GM18909 (cell line): Measurements from ENCODE around the gene KCNK15.

Source experiments
- ATAC-seq: cut with Tn5 transposase; IDR thresholded peaks from one replicate; pipeline ENCODE4 v1.9.1; 2021; ENCODE audit warnings: mild to moderate bottlenecking; ENCODE audit not compliant: unreplicated experiment, poor library complexity

Gene KCNK15

DNA sequence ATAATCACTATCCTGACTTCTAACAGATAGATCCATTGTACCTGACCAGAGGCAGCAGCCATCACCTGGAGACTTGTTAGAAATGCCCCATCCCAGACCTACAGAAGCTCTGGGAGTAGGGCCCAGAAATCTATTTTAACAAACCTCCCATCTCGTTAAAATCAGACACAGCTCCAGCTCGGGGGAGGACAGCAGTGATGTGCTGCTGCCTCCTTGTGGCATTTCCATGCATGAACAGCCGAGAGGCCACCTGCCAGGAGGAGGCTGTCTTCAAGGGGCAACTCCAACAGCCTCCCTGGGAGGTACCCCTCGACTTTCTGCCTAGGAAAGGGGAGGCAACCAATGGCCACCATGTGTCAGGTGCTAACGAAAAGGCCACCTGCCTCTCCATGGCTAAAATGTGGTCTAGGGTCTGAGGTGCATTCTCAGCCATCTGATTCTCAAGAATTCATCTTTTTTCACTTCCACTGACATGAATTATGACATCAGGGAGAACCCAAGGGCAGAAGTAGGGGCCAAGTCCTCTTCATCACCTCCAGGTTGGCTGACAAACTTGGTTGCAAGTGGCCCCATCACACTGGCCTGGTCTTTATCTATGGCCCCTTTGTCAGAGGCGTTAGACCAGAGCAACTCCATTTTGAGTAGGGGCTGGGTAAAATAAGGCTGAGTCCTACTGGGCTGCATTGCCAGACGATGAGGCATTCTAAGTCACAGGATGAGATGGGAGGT, 12.2 kb upstream of the KCNK15 start:
- ATAC-seq: no peak

GRCh38 chr20:44734938-44735337, 10.7 kb upstream of the KCNK15 start:
- ATAC-seq: no peak

DNA sequence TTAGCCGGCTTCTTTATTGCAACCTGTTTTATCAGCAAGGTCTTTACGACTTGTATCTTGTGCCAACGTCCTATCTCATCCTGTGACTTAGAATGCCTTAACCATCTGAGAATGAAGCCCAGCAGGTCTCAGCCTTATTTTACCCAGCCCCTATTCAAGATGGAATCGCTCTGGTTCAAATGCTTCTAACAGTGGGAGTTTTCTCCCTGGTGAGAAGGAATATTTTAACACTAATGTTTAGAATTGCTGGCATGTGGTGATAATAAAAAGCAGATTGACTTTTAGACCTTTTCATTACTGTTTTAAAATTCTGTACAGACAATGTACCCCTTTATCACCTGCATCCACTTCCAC, 9.9 kb upstream of the KCNK15 start:
- ATAC-seq: no peak

DNA sequence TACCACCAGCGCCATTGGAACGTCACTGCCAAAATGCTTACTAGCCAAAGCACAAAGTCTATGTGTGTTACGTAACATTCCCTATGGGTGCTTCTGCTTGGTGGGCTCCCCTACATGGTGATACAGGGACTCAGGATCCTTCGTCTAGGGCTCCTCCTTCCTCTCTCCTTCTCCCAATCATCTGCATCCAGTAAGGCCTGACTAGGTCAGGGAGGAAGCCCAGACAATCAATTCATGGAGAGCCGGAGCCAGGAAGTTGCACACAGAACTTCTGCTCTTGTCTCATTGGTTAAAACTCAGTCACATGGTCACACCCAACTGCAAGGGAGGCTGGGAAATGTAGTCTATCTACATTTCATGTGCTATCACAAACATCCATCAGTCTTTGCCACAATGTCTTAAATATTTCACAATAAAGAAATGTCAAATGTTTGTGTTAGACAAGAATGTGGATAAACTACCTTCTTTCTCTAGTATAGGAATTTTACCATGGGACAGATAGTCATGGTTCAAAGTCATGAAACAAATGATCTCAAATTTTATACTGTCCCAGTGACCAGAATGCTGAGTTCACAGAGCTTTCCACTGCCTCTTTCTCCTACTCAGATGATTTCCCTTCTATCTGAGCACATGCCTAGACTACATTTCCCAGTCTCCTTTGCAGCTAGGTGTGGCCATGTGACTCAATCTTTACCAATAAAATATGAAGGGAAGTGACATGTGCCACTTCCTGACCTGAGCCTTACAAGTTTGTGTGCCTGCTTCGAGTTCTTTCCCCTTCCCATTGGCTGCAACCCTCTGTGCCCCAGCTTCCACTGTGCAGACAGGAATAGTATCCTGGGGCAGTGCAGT, 9.3 kb upstream of the KCNK15 start:
- ATAC-seq: no peak

- no peak for ATAC-seq
These were observed 8.5 kb upstream of the KCNK15 start for GRCh38 chr20:44737116-44737515.

DNA sequence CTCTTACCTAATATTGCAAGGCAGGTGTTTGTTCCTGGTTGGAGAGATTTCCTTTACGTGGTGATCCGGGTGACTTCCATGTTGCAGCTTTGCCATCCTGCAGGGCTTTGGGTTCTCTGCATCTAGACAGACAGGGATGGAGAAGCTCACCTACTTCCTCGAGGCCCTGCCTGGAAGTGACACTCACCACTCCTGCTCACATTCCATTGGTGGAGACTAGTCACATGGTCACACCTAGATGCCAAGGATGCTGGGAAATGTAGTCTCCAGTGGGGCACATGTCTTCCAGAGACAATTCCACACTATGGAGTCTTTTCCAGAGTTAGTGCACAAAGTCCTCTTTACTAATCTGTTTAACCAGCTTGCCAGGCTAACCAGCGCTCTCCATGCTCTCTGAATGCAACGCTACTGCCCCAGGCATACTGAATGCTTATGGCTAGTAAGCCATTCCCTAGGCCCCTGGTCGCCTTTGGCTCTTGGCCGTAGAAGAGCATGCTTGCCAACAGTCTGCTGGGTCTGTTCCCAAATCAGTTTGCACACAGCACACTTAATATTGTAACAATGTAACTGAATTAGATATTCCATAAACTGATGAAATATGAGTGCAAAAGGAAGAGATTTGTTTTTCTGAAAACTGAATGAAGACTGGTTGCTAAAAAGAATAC, 6.7 kb upstream of the KCNK15 start:
- ATAC-seq: no peak

DNA sequence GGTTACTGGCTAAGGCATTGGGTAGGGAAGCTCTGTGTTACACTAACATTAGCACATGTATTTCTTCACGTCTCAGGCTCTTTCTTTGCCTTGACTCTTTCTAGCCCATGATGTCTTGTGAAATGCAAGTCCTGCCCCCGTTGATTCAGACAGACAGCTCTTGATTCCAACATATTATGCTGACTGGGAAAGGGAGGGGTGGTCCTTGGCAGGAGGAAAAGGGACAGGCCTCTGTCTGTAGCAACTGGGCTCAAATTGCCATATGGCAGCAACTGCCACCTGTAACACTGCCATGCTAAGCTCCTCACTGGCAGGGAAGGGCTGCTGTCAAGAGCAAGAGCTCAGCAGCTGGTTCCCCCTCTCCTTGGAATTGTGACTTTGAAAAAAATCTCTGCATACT, 5.7 kb upstream of the KCNK15 start:
- ATAC-seq: no peak

- no peak for ATAC-seq
These were observed 3.2 kb upstream of the KCNK15 start for GRCh38 chr20:44742304-44743079.

DNA sequence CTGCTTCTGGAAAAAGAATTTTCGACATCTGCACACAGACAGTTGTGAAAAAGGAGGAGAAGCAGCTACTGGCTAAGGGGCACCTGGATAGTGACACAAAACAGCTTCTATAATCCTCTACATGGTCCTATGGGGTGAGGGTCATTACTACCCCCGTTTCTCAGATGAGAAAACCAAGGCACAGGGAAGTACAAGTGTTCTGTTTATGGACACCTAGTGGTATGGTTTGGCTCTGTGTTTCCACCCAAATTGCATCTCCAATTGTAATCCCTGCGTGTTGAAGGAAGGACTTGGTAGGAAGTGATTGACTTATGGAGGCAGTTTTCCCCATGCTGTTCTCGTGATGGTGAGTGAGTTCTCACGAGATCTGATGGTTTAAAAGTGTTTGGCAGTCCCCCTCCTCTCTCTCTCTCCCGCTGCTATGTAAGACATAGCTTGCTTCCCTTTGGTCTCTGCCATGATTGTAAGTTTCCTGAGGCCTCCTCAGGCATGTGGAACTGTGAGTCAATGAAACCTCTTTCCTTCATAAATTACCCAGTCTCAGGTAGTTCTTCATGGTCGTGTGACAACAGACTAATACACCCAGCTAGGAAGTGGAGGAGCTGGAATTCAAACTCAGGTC, 2.5 kb upstream of the KCNK15 start:
- ATAC-seq: no peak

DNA sequence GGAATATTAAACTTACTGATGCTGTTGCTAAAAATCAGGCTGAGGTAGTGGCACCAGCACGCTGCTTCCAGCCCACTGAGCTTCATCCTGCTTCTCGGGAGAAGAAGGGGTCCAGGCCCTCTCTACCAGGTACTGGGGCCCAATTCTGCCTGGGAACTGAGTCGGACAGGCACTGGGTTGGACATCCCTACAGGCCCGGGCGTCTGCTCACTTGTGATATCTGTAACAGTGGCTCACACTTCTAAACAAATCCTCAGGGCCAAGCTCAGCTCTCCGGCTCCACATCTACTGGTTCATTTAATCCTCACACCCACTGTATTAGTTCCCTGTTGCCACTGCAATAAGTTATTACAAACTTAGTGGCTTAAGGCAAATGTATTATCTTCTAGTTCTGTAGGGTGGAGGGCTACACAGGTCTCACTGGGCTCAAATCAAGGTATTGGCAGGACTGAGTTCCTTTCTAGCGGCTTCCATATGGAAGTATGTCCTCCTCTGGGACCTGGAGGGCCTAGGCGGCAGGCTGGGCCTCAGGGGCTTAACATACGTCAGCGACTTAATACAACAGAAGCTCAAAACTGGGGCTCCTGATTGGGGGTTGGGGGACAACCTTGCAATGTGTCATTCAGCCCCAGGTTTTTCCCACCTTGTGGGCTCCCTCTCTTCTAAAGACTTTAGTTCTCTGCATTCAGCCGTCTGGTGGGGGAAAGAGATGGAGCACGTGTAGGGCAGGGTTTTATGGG, 1.6 kb upstream of the KCNK15 start:
- ATAC-seq: no peak

- no peak for ATAC-seq
These were observed 505 bp upstream of the KCNK15 start for GRCh38 chr20:44745122-44745597.

DNA sequence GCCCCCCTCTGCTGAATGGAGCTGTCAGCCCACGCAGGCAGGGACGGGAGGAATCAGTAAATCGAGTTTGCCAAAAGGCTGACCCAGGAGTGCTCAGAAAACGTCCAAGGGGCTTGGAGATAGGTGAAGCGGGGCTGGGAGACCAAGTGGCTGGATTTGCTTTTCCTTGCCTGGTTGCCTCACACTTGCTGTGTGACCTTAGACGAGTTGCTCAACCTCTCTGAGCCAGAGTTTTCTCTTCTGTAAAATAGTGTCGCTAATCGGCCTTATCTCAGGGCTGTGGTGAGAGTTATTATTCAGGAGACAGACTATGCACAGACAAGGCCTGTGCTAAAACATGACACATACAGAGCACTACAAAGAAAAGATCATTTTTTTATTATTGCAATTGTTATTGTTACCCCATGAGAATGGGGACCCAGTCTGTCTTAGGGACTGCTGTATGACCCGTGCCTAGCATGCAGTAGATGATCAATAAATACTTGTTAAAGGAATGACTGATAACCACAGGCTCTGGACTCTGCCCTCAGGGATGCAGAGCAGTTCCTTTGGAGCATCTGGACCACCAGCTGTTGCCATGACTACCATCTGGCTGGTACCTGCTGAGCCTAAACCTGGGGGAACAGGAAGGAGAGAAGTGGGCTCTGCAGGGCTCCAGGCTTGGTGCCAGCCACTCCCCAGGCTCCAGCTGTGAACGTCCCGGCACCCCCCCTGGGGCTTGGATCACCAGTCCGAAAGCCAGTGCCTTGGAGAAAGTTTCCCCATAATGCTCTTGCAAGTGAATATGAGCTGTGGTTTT, 901 bp downstream of the KCNK15 start:
- ATAC-seq: no peak

- no peak for ATAC-seq
These were observed 1.7 kb downstream of the KCNK15 start for GRCh38 chr20:44747166-44748004.

- no peak for ATAC-seq
These were observed 2.3 kb downstream of the KCNK15 start for GRCh38 chr20:44748005-44748370.

DNA sequence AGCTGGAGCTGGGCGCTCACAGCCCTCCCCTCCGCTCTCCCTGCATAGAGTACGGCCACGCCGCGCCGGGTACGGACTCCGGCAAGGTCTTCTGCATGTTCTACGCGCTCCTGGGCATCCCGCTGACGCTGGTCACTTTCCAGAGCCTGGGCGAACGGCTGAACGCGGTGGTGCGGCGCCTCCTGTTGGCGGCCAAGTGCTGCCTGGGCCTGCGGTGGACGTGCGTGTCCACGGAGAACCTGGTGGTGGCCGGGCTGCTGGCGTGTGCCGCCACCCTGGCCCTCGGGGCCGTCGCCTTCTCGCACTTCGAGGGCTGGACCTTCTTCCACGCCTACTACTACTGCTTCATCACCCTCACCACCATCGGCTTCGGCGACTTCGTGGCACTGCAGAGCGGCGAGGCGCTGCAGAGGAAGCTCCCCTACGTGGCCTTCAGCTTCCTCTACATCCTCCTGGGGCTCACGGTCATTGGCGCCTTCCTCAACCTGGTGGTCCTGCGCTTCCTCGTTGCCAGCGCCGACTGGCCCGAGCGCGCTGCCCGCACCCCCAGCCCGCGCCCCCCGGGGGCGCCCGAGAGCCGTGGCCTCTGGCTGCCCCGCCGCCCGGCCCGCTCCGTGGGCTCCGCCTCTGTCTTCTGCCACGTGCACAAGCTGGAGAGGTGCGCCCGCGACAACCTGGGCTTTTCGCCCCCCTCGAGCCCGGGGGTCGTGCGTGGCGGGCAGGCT, 4.6 kb downstream of the KCNK15 start:
- no peak for ATAC-seq

- ATAC-seq: no peak
These were observed 6.7 kb downstream of the KCNK15 start for GRCh38 chr20:44752099-44752931.
